ENCODE data around the gene CARS1. TPM values are rescaled to one million over a fixed set of nuclear protein-coding genes. Genes with fewer than 3 reads are reported as not detected.

Gene CARS1
- total and polyA plus RNA-seq, 2 of the 8 experiments (the other 6 are each of a cell fraction or from before 2014, with no cell fraction given), result 44.1 to 100 TPM

DNA sequence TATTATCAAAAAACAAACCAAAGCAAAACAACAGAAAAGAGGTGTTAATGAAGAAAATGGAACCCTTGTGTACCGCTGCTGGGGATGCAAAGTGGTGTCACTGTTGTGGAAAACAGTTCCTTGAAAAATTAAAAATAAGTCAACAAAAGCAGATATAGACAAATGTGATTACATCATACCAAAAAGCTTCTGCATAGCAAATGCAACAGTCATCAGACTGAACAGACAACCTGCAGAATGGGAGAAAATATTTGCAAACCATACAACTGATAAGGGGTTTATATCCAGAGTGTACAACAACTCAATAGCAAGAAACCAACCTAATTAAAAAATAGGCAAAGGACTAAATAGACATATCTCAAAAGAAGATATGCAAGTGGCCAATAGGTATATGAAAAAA lies 22.9 kb upstream of the CARS1 start:
- no peak overlapping the region for H3K18ac ChIP-seq (ENCODE audit: extremely low read depth, low read length)
- no peaks in the 10 kb centered on the region for H3K9me3 ChIP-seq (ENCODE audit: insufficient read depth in 2 of 2, low read depth in 1 of 2, low read length in 1 of 2)
- no peaks in the 10 kb centered on the region for H4K20me1 ChIP-seq (replicated peaks in 1 of 2; ENCODE audit: control insufficient read depth in 1 of 2, insufficient read depth in 2 of 2, low read length in 2 of 2)
- no peaks in the 10 kb centered on the region for H3K36me3 ChIP-seq (ENCODE audit: control insufficient read depth in 2 of 4, insufficient read depth in 4 of 4, low read length in 3 of 4)
- H3K23me2 ChIP-seq (ENCODE audit: low read depth, low read length), result no peaks in the 10 kb centered on the region
- no peaks in the 10 kb centered on the region for H3K79me2 ChIP-seq (ENCODE audit: control insufficient read depth in 1 of 2, insufficient read depth in 2 of 2, low read length in 2 of 2)
- no peaks in the 10 kb centered on the region for H3K27me3 ChIP-seq (replicated peaks in 1 of 4; ENCODE audit: control insufficient read depth in 3 of 4, extremely low read depth in 1 of 4, insufficient read depth in 3 of 4, low read length in 3 of 4)
- H2AK5ac ChIP-seq (ENCODE audit: low read depth, low read length), result no peak overlapping the region
- no peak overlapping the region for H3K4me3 ChIP-seq (ENCODE audit: extremely low read depth in 1 of 4, insufficient read depth in 2 of 4, low read depth in 3 of 4, low read length in 4 of 4)
- no peak overlapping the region for H2BK12ac ChIP-seq (ENCODE audit: low read depth, low read length)
- no peaks in the 10 kb centered on the region for H3K4me1 ChIP-seq (replicated peaks in 1 of 4; ENCODE audit: control insufficient read depth in 3 of 4, insufficient read depth in 4 of 4, low read length in 3 of 4)
- no peak overlapping the region for H3K4ac ChIP-seq (replicated peaks; ENCODE audit: insufficient read length, low read depth, low read length)
- H4K5ac ChIP-seq (ENCODE audit: insufficient read length, low read depth, low read length), result no peak overlapping the region
- no peak overlapping the region for H4K91ac ChIP-seq (replicated peaks; ENCODE audit: insufficient read length, low read length)
- no peak overlapping the region for H3K27ac ChIP-seq (ENCODE audit: low read depth, low read length)
- 85% methylated on average over 1 of the region's 1 CpG; no CpG with 5 or more reads in 1 of the 2 experiments for WGBS, 2 experiments (ENCODE audit: extremely low coverage in 1 of 2, insufficient coverage in 1 of 2, insufficient read length in 1 of 2, insufficient replicate concordance in 2 of 2, low coverage in 1 of 2, low lambda C conversion rate in 2 of 2, missing lambda C conversion rate in 1 of 2)
- no peak overlapping the region for H4K8ac ChIP-seq (ENCODE audit: extremely low read depth, insufficient read depth, low read length)
- no peaks in the 10 kb centered on the region for H3K79me1 ChIP-seq (ENCODE audit: low read depth, low read length)
- H2AFZ ChIP-seq (ENCODE audit: low read length), result no peak overlapping the region
- no peak overlapping the region for H3K23ac ChIP-seq (ENCODE audit: insufficient read length)
- no peak overlapping the region for H2BK15ac ChIP-seq (ENCODE audit: low read length)
- POLR2A ChIA-PET (ENCODE audit: partially characterized antibody), result no interaction called here
- H3K9ac ChIP-seq (replicated peaks in 1 of 4; ENCODE audit: extremely low read depth in 1 of 4, low read depth in 3 of 4, low read length in 3 of 4), result no peak overlapping the region
- H2BK20ac ChIP-seq (ENCODE audit: low read length), result no peak overlapping the region
- no peak overlapping the region for H3K56ac ChIP-seq (replicated peaks; ENCODE audit: insufficient read length, low read depth, low read length)
- no peak overlapping the region for H3K14ac ChIP-seq (ENCODE audit: insufficient read length)
- no peak for DNase-seq (ENCODE audit: low read depth in 1 of 2, low spot score in 2 of 2)
- no peak for FAIRE-seq
- CTCF ChIA-PET (ENCODE audit: partially characterized antibody), result interaction anchor here (1.5 to 6.3 kb wide), 2 partner anchors 10 to 43 kb away, joined by 6 to 50 read pairs; no protein-coding TSS in a partner anchor
- no peak overlapping the region for H2BK5ac ChIP-seq (ENCODE audit: low read depth, low read length)
- no peak overlapping the region for H3K4me2 ChIP-seq (ENCODE audit: insufficient read depth in 1 of 2, low read depth in 2 of 2, low read length in 2 of 2)
- no peak overlapping the region for H2BK120ac ChIP-seq (replicated peaks; ENCODE audit: low read depth, low read length)
- TF ChIP-seq RNF2 (IDR thresholded peaks at IDR 0.05; ENCODE audit: borderline replicate concordance, low read depth, low read length, missing control alignments, poor library complexity, severe bottlenecking) (no peak), TAF1 (IDR thresholded peaks at IDR 0.05; ENCODE audit: low read depth, low read length) (no peak), CHD1 (IDR thresholded peaks at IDR 0.05; ENCODE audit: low read depth, low read length) (no peak), CTBP2 (IDR thresholded peaks at IDR 0.05; ENCODE audit: borderline replicate concordance, insufficient read depth, insufficient read length, low read length) (no peak), KDM4A (IDR thresholded peaks at IDR 0.05; ENCODE audit: low read depth, low read length, severe bottlenecking) (no peak), POLR2AphosphoS5 (IDR thresholded peaks at IDR 0.05; ENCODE audit: low read depth, low read length) (no peak), TEAD4 (IDR thresholded peaks at IDR 0.05; ENCODE audit: low read depth, low read length) (no peak), TCF12 (IDR thresholded peaks at IDR 0.05; ENCODE audit: low read depth, low read length) (no peak), GTF2F1 (IDR thresholded peaks at IDR 0.05; ENCODE audit: borderline replicate concordance, low read depth, low read length) (no peak), CBX8 (IDR thresholded peaks at IDR 0.05; ENCODE audit: borderline replicate concordance, low read depth, low read length) (no peak), CREB1 (IDR thresholded peaks at IDR 0.05) (no peak)
- TF ChIP-seq, protein P1, sequence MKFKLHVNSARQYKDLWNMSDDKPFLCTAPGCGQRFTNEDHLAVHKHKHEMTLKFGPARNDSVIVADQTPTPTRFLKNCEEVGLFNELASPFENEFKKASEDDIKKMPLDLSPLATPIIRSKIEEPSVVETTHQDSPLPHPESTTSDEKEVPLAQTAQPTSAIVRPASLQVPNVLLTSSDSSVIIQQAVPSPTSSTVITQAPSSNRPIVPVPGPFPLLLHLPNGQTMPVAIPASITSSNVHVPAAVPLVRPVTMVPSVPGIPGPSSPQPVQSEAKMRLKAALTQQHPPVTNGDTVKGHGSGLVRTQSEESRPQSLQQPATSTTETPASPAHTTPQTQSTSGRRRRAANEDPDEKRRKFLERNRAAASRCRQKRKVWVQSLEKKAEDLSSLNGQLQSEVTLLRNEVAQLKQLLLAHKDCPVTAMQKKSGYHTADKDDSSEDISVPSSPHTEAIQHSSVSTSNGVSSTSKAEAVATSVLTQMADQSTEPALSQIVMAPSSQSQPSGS (IDR thresholded peaks at IDR 0.05; ENCODE audit: low read length), result no peak
